Measurements from ENCODE around the gene PPIL6. TPM values are rescaled to one million over a fixed set of nuclear protein-coding genes. Genes with fewer than 3 reads are reported as not detected.

Gene PPIL6
- total RNA-seq, 4 donors from 2014 or later = 2.3 to 7.4 (median 4.1) TPM

GRCh38 chr6:109475625-109476024 is 35.2 kb upstream of the PPIL6 start:
- no peak for DNase-seq (ENCODE audit: low spot score)
- no peak for ATAC-seq (ENCODE audit: low FRiP score)
- TF ChIP-seq CTCF (IDR thresholded peaks at IDR 0.05) = no peak

GRCh38 chr6:109474995-109475394 is 34.6 kb upstream of the PPIL6 start:
- no peak for DNase-seq (ENCODE audit: low spot score)
- no peak for ATAC-seq (ENCODE audit: low FRiP score)
- no peak for TF ChIP-seq CTCF (IDR thresholded peaks at IDR 0.05)

GRCh38 chr6:109473120-109473519 is 32.7 kb upstream of the PPIL6 start:
- DNase-seq (ENCODE audit: low spot score) (no peak), ATAC-seq (ENCODE audit: low FRiP score) (peak; percentile 30)
- TF ChIP-seq CTCF (IDR thresholded peaks at IDR 0.05) = no peak

- TF ChIP-seq CTCF (IDR thresholded peaks at IDR 0.05) = no peak
Observed at GRCh38 chr6:109472132-109472995, 31.9 kb upstream of the PPIL6 start.

GRCh38 chr6:109471105-109471810 is 30.8 kb upstream of the PPIL6 start:
- no peak for DNase-seq (ENCODE audit: low spot score)
- ATAC-seq (ENCODE audit: low FRiP score) = no peak
- no peak for TF ChIP-seq CTCF (IDR thresholded peaks at IDR 0.05)

More at GRCh38 chr6:109472132-109472995, 31.9 kb upstream of the PPIL6 start:
- ATAC-seq (ENCODE audit: low FRiP score) (no peak), DNase-seq (ENCODE audit: low spot score) (no peak)

GRCh38 chr6:109469591-109470189 is 29.3 kb upstream of the PPIL6 start:
- no peak for DNase-seq (ENCODE audit: low spot score)
- no peak for ATAC-seq (ENCODE audit: low FRiP score)
- TF ChIP-seq CTCF (IDR thresholded peaks at IDR 0.05) = no peak
